HepG2 (cell line): Measurements from ENCODE around the gene ACTA2. TPM values are rescaled to one million over a fixed set of nuclear protein-coding genes. Genes with fewer than 3 reads are reported as not detected.
A peak's percentile ranks its signal among the peaks of the same experiment; 100 is the strongest.

Source experiments
- ATAC-seq: fragments of 200-7000 bp; cut with Tn5 transposase; 3 replicates; pipeline ENCODE4 v1.9.1; 2020; ENCODE audit warnings: mild to moderate bottlenecking, moderate library complexity
- BruUV-seq: library from RNA; stranded (reverse); fragments of 400-500 nt; replicated peaks from 2 replicates; lab custom pipeline; 2021; lab: Mats Ljungman, UMichigan
- CTCF ChIA-PET: fragments of 300-600 bp; formaldehyde crosslinking; extraction: SDS; loops from one replicate; lab custom pipeline; 2021; ENCODE audit warnings: low total read pairs, inconsistent platforms, low intra/inter-chr PET ratio; lab: Yijun Ruan, JAX
- POLR2A ChIA-PET: fragments of 350-600 bp; sonication (Branson Sonifier 250); formaldehyde crosslinking; loops from one replicate; lab custom pipeline; 2020; ENCODE audit warnings: antibody characterized with exemption, inconsistent platforms; lab: Yijun Ruan, JAX
- DNase-seq: peaks from one replicate; pipeline ENCODE4 v3.0.0-alpha.2; 2015; ENCODE audit warnings: low spot score
- FAIRE-seq: peaks from 3 replicates; lab custom pipeline; 2011; peaks lifted over from hg19 to GRCh38; lab: Jason Lieb, UNC
- H2AFZ ChIP-seq: one replicate; pipeline ENCODE4 v1.6.1; 2011; ENCODE audit warnings: low read length, inconsistent platforms
- H3K27ac ChIP-seq: fragments of 300-600 bp; 3 replicates; pipeline ENCODE4 v1.8.0; 2011; ENCODE audit warnings: mixed run types, mild to moderate bottlenecking, mixed read lengths, low read length, inconsistent platforms; ENCODE audit not compliant: insufficient read depth; ENCODE audit errors: extremely low read length
- H3K27me3 ChIP-seq, 2 experiments: fragments of 200-600 bp in 1 of 2; 2 replicates in 1 of 2; 3 replicates in 1 of 2; pipeline versions ENCODE4 v1.6.0 to v1.8.0; 2011; ENCODE audit warnings: low read length in 2 of 2, mild to moderate bottlenecking in 2 of 2, moderate library complexity in 2 of 2, inconsistent platforms in 1 of 2; ENCODE audit not compliant: insufficient read depth in 2 of 2, control insufficient read depth in 1 of 2
- H3K36me3 ChIP-seq, 2 experiments: fragments of 200-600 bp in 1 of 2; replicated peaks in 1 of 2; 2 replicates in 1 of 2; 3 replicates in 1 of 2; pipeline versions ENCODE4 v1.5.1 to v1.8.0; 2011; ENCODE audit warnings: low read length in 2 of 2, inconsistent platforms in 1 of 2; ENCODE audit not compliant: insufficient read depth in 2 of 2, control insufficient read depth in 1 of 2
- H3K4me1 ChIP-seq: 2 replicates; pipeline ENCODE4 v1.5.1; 2012; ENCODE audit warnings: low read length, inconsistent platforms; ENCODE audit not compliant: insufficient read depth
- H3K4me2 ChIP-seq: 2 replicates; pipeline ENCODE4 v1.6.0; 2011; ENCODE audit warnings: low read depth, low read length, inconsistent platforms
- H3K4me3 ChIP-seq, 3 experiments: fragments of 200-600 bp in 1 of 3; sonication (generic), shearing (Covaris generic) in 1 of 3; replicated peaks in 1 of 3; 2 replicates each; pipeline ENCODE4 v1.5.1; 2011 to 2016; ENCODE audit warnings: low read length in 3 of 3, inconsistent platforms in 2 of 3, low read depth in 2 of 3, mild to moderate bottlenecking in 2 of 3, control low read depth in 1 of 3, mixed read lengths in 1 of 3; ENCODE audit not compliant: insufficient read depth in 1 of 3
- H3K79me2 ChIP-seq: one replicate; pipeline ENCODE4 v1.6.1; 2011; ENCODE audit warnings: low read length, inconsistent platforms; ENCODE audit not compliant: insufficient read depth
- H3K9ac ChIP-seq: 2 replicates; pipeline ENCODE4 v1.6.0; 2011; ENCODE audit warnings: mild to moderate bottlenecking, low read depth, low read length, inconsistent platforms; ENCODE audit not compliant: insufficient read depth
- H3K9me3 ChIP-seq: 2 replicates; pipeline ENCODE4 v1.5.1; 2012; ENCODE audit warnings: mild to moderate bottlenecking, low read length
- H4K20me1 ChIP-seq: 2 replicates; pipeline ENCODE4 v1.6.0; 2011; ENCODE audit warnings: inconsistent platforms, mild to moderate bottlenecking, low read length, moderate library complexity; ENCODE audit not compliant: insufficient read depth
- ETV5 ChIP-seq: IDR thresholded peaks from 2 replicates; pipeline ENCODE4 v1.6.1; 2018; ENCODE audit warnings: missing biosample characterization, missing genetic modification reagents, inconsistent platforms, borderline replicate concordance
- FOSL1 ChIP-seq: sonication (generic); formaldehyde crosslinking; IDR thresholded peaks from 2 replicates; pipeline ENCODE4 v1.9.0; 2021; ENCODE audit warnings: missing genetic modification reagents, borderline replicate concordance
- IRF1 ChIP-seq: sonication (generic); formaldehyde crosslinking; IDR thresholded peaks from 2 replicates; pipeline ENCODE4 v1.4.0; 2020; ENCODE audit warnings: low read depth, mild to moderate bottlenecking, missing genetic modification reagents
- PHF21A ChIP-seq: sonication (generic); formaldehyde crosslinking; IDR thresholded peaks from 2 replicates; pipeline ENCODE4 v1.5.0; 2020; ENCODE audit warnings: mild to moderate bottlenecking, missing genetic modification reagents
- TERF1 ChIP-seq: sonication (generic); formaldehyde crosslinking; IDR thresholded peaks from 2 replicates; pipeline ENCODE4 v1.8.0; 2022; ENCODE audit warnings: mild to moderate bottlenecking, missing genetic modification reagents, moderate library complexity
- ZNF646 ChIP-seq: sonication (generic); formaldehyde crosslinking; IDR thresholded peaks from 2 replicates; pipeline ENCODE4 v1.9.0; 2021; ENCODE audit warnings: mild to moderate bottlenecking, missing genetic modification reagents
- WGBS: methylation state at CpG from one replicate; pipeline ENCODE4 v1.1.6; 2017; ENCODE audit warnings: low lambda C conversion rate; 5-methylcytosine and 5-hydroxymethylcytosine counted together
- in situ Hi-C: cut with HindIII; loops from 2 replicates; pipeline ENCODE4 v1.10.0; 2017; ENCODE audit warnings: low pct_unique_long_range_greater_than_20kb; ENCODE audit not compliant: extremely low pct_ligation_motif_present
- intact Hi-C: fragments of 100-400 bp; cut with micrococcal nuclease; formaldehyde crosslinking; loops from one replicate; pipeline ENCODE4 v1.10.0; 2022; ENCODE audit not compliant: unreplicated experiment
- polyA plus RNA-seq, 8 experiments: library from polyadenylated mRNA; depleted of rRNA in 3 of 8; stranded (reverse) in 7 of 8; unstranded in 1 of 8; fragments of >200 nt; fragmentation: Illumina TruSeq in 4 of 8; extraction: Trizol in 4 of 8; gene quantifications; 2 replicates each; pipeline versions ENCODE4 v1.2.1 to v1.2.3, GENCODE V29; 2011 to 2016; ENCODE audit warnings: low read depth in 4 of 8, missing spikeins in 1 of 8, mixed read lengths in 1 of 8; ENCODE audit not compliant: insufficient read depth in 1 of 8
- total RNA-seq, 5 experiments: library from RNA; depleted of rRNA; stranded (reverse); fragments of >200 nt; fragmentation: Illumina TruSeq; extraction: Trizol; gene quantifications; 2 replicates each; pipeline ENCODE4 v1.2.3, GENCODE V29; 2016; ENCODE audit warnings: low read depth in 1 of 5

The ACTA2 gene
- total and polyA plus RNA-seq, 2 of the 13 experiments (the other 11 are each of a cell fraction or from before 2014, with no cell fraction given): 21.8 to 59.9 TPM

DNA sequence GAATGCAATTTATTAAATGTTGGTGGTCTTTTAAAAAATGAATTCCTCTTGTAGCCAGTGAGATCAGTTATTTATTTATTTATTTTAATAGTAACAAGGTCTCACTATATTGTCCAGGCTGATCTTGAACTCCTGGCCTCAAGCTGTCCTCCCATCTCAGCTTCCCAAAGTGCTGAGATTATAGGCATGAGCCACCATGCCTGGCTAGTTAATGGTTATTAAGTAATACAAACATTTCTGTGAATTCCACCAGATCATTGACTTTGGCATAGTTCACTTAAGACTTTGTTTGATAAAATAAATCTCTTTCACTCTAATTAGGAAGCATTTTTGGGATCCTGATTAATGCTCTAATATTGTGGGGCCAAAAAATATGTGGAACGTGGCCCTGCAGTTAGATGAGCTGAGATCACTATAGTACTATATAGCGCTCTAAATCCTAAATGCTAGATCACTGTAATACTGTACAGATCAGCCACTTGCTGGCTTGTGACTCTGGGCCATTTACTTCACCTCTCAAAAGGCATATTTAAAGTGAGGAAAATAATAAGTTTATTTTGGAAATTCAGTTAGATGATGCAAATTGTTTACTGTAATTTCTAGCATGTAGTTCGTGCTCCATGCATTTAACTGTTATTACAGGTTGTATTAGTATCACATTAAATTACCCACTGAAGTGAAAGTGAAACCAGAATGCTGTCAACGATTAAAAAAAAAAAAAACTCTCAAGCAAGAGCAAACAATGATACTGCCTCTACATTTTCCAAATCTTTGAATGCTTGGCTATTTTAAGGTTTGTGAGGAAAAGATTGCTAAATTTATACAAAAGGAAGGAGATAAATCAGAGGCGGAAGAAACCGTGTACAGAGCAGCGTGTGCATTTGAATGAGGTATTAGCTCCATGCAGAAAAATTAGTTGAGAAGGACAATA, 22.1 kb upstream of the ACTA2 start:
- no peak for DNase-seq
- no peaks in the 10 kb centered on the region for H3K27me3 ChIP-seq
- no peak overlapping the region for H3K9ac ChIP-seq
- no peaks in the 10 kb centered on the region for H3K79me2 ChIP-seq
- H3K4me3 ChIP-seq: peak overlapping the region; percentile 40 to 53 (median 49); a peak in 5 of 6 replicates
- ChIA-PET POLR2A (interaction anchor here (2.1 kb wide), 1 partner anchor 16 kb away, joined by 5 read pairs; the partner anchor contains the start of gene FAS), CTCF (no interaction called here)
- WGBS: 61% methylated on average over 7 of the region's 7 CpGs
- intact Hi-C loops: no loop called here
- H3K27ac ChIP-seq: no peak overlapping the region
- H3K36me3 ChIP-seq: no peaks in the 10 kb centered on the region
- in situ Hi-C loops: no loop called here
- ATAC-seq: peak; percentile 65
- H3K4me1 ChIP-seq: peaks cover 17% of the 10 kb centered on the region
- no TSS peak for BruUV-seq
- peak overlapping the region; percentile 24 for H2AFZ ChIP-seq
- H4K20me1 ChIP-seq: no peaks in the 10 kb centered on the region
- peak overlapping the region; percentile 50 for H3K4me2 ChIP-seq
- no peaks in the 10 kb centered on the region for H3K9me3 ChIP-seq
- no peak for FAIRE-seq
- TF ChIP-seq ETV5 (CRISPR knock-in tag): no peak
- TF ChIP-seq FOSL1 (CRISPR knock-in tag): no peak
- no peak for TF ChIP-seq TERF1 (CRISPR knock-in tag)
- no peak for TF ChIP-seq PHF21A (CRISPR knock-in tag)
- TF ChIP-seq ZNF646: no peak
- peak; percentile 86; the same call in 1 of the 2 replicates for TF ChIP-seq IRF1
